Measurements from ENCODE around the gene DNASE1L3.
"Not testable (repeated sequence)": the region's sequence is repeated elsewhere in the genome, so short reads cannot be mapped to it uniquely, and the experiment has no call there.

DNASE1L3 gene

GRCh38 chr3:58236527-58237237 is 25.9 kb upstream of the DNASE1L3 start:
- no peak for DNase-seq (ENCODE audit: low read depth in 2 of 2)

- DNase-seq (ENCODE audit: low read depth in 2 of 2), result no peak
These were observed 25.2 kb upstream of the DNASE1L3 start for GRCh38 chr3:58235970-58236369.

GRCh38 chr3:58234516-58234931 is 23.8 kb upstream of the DNASE1L3 start:
- DNase-seq (ENCODE audit: low read depth in 2 of 2), result no peak

- DNase-seq (ENCODE audit: low read depth in 2 of 2), result no peak
These were observed 20.9 kb upstream of the DNASE1L3 start for GRCh38 chr3:58231666-58232065.

- DNase-seq (ENCODE audit: low read depth in 2 of 2), result no peak
These were observed 20.2 kb upstream of the DNASE1L3 start for GRCh38 chr3:58230876-58231552.

GRCh38 chr3:58227933-58228332 is 17.2 kb upstream of the DNASE1L3 start:
- not testable (repeated sequence) for DNase-seq (ENCODE audit: low read depth in 2 of 2)

- no peak for DNase-seq (ENCODE audit: low read depth in 2 of 2)
These were observed 13.1 kb upstream of the DNASE1L3 start for GRCh38 chr3:58223855-58224254.

- no peak for DNase-seq (ENCODE audit: low read depth in 2 of 2)
These were observed 11.5 kb upstream of the DNASE1L3 start for GRCh38 chr3:58222161-58222724.

- DNase-seq (ENCODE audit: low read depth in 2 of 2), result no peak
These were observed 8.1 kb upstream of the DNASE1L3 start for GRCh38 chr3:58218904-58219303.

- DNase-seq (ENCODE audit: low read depth in 2 of 2), result no peak
These were observed 6.5 kb upstream of the DNASE1L3 start for GRCh38 chr3:58217209-58217811.

GRCh38 chr3:58216496-58217195 is 5.9 kb upstream of the DNASE1L3 start:
- no peak for DNase-seq (ENCODE audit: low read depth in 2 of 2)

- DNase-seq (ENCODE audit: low read depth in 2 of 2), result no peak
These were observed 4.7 kb upstream of the DNASE1L3 start for GRCh38 chr3:58215317-58216025.

- DNase-seq (ENCODE audit: low read depth in 2 of 2), result no peak
These were observed 3.9 kb upstream of the DNASE1L3 start for GRCh38 chr3:58214484-58215316.

GRCh38 chr3:58209933-58210332 is 839 bp downstream of the DNASE1L3 start:
- DNase-seq (ENCODE audit: low read depth in 2 of 2), result no peak

GRCh38 chr3:58207954-58208353 is 2.8 kb downstream of the DNASE1L3 start:
- DNase-seq (ENCODE audit: low read depth in 2 of 2), result no peak

- DNase-seq (ENCODE audit: low read depth in 2 of 2), result no peak
These were observed 4.3 kb downstream of the DNASE1L3 start for GRCh38 chr3:58206406-58207011.

- DNase-seq (ENCODE audit: low read depth in 2 of 2), result no peak
These were observed 4.8 kb downstream of the DNASE1L3 start for GRCh38 chr3:58205981-58206380.

- no peak for DNase-seq (ENCODE audit: low read depth in 2 of 2)
These were observed 6.1 kb downstream of the DNASE1L3 start for GRCh38 chr3:58204720-58205119.

- no peak for DNase-seq (ENCODE audit: low read depth in 2 of 2)
These were observed 7.2 kb downstream of the DNASE1L3 start for GRCh38 chr3:58203541-58203940.

GRCh38 chr3:58202917-58203360 is 7.8 kb downstream of the DNASE1L3 start:
- DNase-seq (ENCODE audit: low read depth in 2 of 2), result no peak

Data from stimulated activated CD8-positive, alpha-beta memory T cell treated with anti-CD3 and anti-CD28 coated beads, Interleukin-7, amount 100 ng/mL, for 1 hour (primary cell).